Measurements from ENCODE around the gene MAMDC2. TPM values are rescaled to one million over a fixed set of nuclear protein-coding genes. Genes with fewer than 3 reads are reported as not detected.

The MAMDC2 gene

Small RNA genes within 50 kb of the gene (small RNA-seq; reads per million reads assigned to genes)
- not detected for gene RNU2-5P (ENCODE audit: insufficient read depth)
